OCI-LY7 (cell line): ENCODE measurements around the gene HDAC4. TPM values are rescaled to one million over a fixed set of nuclear protein-coding genes. Genes with fewer than 3 reads are reported as not detected.

Experiments
- BruUV-seq: library from RNA; stranded (reverse); fragments of 400-500 nt; replicated peaks from 2 replicates; lab custom pipeline; 2021; lab: Mats Ljungman, UMichigan
- CTCF ChIA-PET: fragments of 300-600 bp; sonication (Branson Sonifier 250); formaldehyde crosslinking; loops from one replicate; lab custom pipeline; 2022; ENCODE audit warnings: antibody characterized with exemption; ENCODE audit not compliant: unreplicated experiment; lab: Charles Lee
- POLR2A ChIA-PET: fragments of 300-600 bp; sonication (Branson Sonifier 250); formaldehyde crosslinking; loops from one replicate; lab custom pipeline; 2022; ENCODE audit warnings: antibody characterized with exemption; lab: Charles Lee
- DNase-seq: peaks from one replicate; pipeline ENCODE4 v3.0.0-alpha.2; 2015; ENCODE audit warnings: low spot score
- H2AFZ ChIP-seq: fragments of 200-600 bp; sonication (generic), shearing (Covaris generic); 2 replicates; pipeline ENCODE4 v1.6.1; 2014; ENCODE audit warnings: mild to moderate bottlenecking, antibody characterized with exemption, low read length, moderate library complexity
- H3K27ac ChIP-seq: fragments of 200-600 bp; sonication (generic); 2 replicates; pipeline ENCODE4 v1.5.1; 2014; ENCODE audit warnings: mixed run types, low read depth, mild to moderate bottlenecking, moderate library complexity, low read length, inconsistent platforms; ENCODE audit not compliant: poor library complexity, severe bottlenecking
- H3K36me3 ChIP-seq: fragments of 200-600 bp; sonication (generic); 2 replicates; pipeline ENCODE4 v1.6.1; 2014; ENCODE audit warnings: mild to moderate bottlenecking, antibody characterized with exemption, low read length, moderate library complexity, mixed read lengths; ENCODE audit not compliant: insufficient read depth
- H3K4me1 ChIP-seq: fragments of 200-600 bp; sonication (generic); 2 replicates; pipeline ENCODE4 v1.5.1; 2014; ENCODE audit warnings: mild to moderate bottlenecking, low read length; ENCODE audit not compliant: insufficient read depth, poor library complexity, severe bottlenecking
- H3K4me2 ChIP-seq: fragments of 200-600 bp; sonication (generic); 2 replicates; pipeline ENCODE4 v1.6.1; 2014; ENCODE audit warnings: mild to moderate bottlenecking, low read length
- H3K4me3 ChIP-seq: fragments of 200-600 bp; sonication (generic); 2 replicates; pipeline ENCODE4 v1.5.1; 2014; ENCODE audit warnings: mild to moderate bottlenecking, low read depth, low read length; ENCODE audit not compliant: poor library complexity, severe bottlenecking
- H3K79me2 ChIP-seq: fragments of 200-600 bp; sonication (generic); 2 replicates; pipeline ENCODE4 v1.6.1; 2016; ENCODE audit warnings: low read depth, mild to moderate bottlenecking, low read length, moderate library complexity, mixed read lengths; ENCODE audit not compliant: insufficient read depth
- H3K9me2 ChIP-seq: fragments of 200-600 bp; sonication (generic); 2 replicates; pipeline ENCODE4 v1.6.1; 2016; ENCODE audit warnings: mild to moderate bottlenecking, low read length, mixed read lengths; ENCODE audit not compliant: insufficient read depth
- H3K9me3 ChIP-seq: fragments of 200-600 bp; sonication (generic); 2 replicates; pipeline ENCODE4 v1.6.1; 2014; ENCODE audit warnings: mild to moderate bottlenecking, mixed run types, low read length, mixed read lengths
- H4K20me1 ChIP-seq: fragments of 200-600 bp; sonication (generic); 2 replicates; pipeline ENCODE4 v1.6.1; 2014; ENCODE audit warnings: mild to moderate bottlenecking, antibody characterized with exemption, low read length, moderate library complexity, mixed read lengths; ENCODE audit not compliant: insufficient read depth
- CTCF ChIP-seq: fragments of 200-600 bp; sonication (generic); conservative IDR thresholded peaks from 2 replicates; pipeline ENCODE4 v1.5.1; 2014; ENCODE audit warnings: mild to moderate bottlenecking, antibody characterized with exemption, low read length, moderate library complexity, mixed read lengths
- EZH2phosphoT487 ChIP-seq: fragments of 200-600 bp; sonication (generic); IDR thresholded peaks from 2 replicates; pipeline ENCODE4 v1.6.1; 2018; ENCODE audit warnings: low read depth, borderline replicate concordance, mild to moderate bottlenecking, mixed run types, antibody characterized with exemption, low read length, moderate library complexity, mixed read lengths
- intact Hi-C: fragments of 100-400 bp; cut with micrococcal nuclease; formaldehyde crosslinking; loops from one replicate; pipeline ENCODE4 v1.10.0; 2022; ENCODE audit not compliant: unreplicated experiment
- total RNA-seq, 2 experiments: library from RNA; depleted of rRNA in 1 of 2; stranded (reverse); fragments of >200 nt in 1 of 2; shearing (Covaris generic) in 1 of 2; gene quantifications; 2 replicates each; pipeline ENCODE4 v1.2.3, GENCODE V29; 2014 to 2022

HDAC4 gene
- total RNA-seq, 2 experiments from 2014 or later, result 10.2 to 20.6 TPM

GRCh38 chr2:239220981-239221396 is 179.8 kb downstream of the HDAC4 start:
- Histone ChIP-seq H3K9me3 (no peaks in the 10 kb centered on the region), H4K20me1 (no peaks in the 10 kb centered on the region; the same call in 1 of the 2 replicates), H3K4me2 (no peak overlapping the region), H3K4me3 (no peak overlapping the region), H3K27ac (no peak overlapping the region), H3K9me2 (no peaks in the 10 kb centered on the region), H3K36me3 (no peaks in the 10 kb centered on the region), H3K79me2 (no peaks in the 10 kb centered on the region), H3K4me1 (no peaks in the 10 kb centered on the region), H2AFZ (no peak overlapping the region)
- intact Hi-C loops, result no loop called here
- ChIA-PET CTCF (no interaction called here), POLR2A (no interaction called here)
- no peak for TF ChIP-seq CTCF
- TF ChIP-seq EZH2phosphoT487, result no peak
- no TSS peak for BruUV-seq
- no peak for DNase-seq

GRCh38 chr2:239220341-239220740 is 180.5 kb downstream of the HDAC4 start:
- TF ChIP-seq CTCF, result no peak
- no peak for TF ChIP-seq EZH2phosphoT487
- CTCF ChIA-PET, result no interaction called here
- no peak overlapping the region for H3K27ac ChIP-seq
- intact Hi-C loops, result no loop called here
- no peaks in the 10 kb centered on the region for H3K36me3 ChIP-seq
- H3K9me3 ChIP-seq, result no peaks in the 10 kb centered on the region
- no peak overlapping the region for H2AFZ ChIP-seq
- H3K79me2 ChIP-seq, result no peaks in the 10 kb centered on the region
- POLR2A ChIA-PET, result no interaction called here
- no TSS peak for BruUV-seq
- no peak overlapping the region for H3K4me2 ChIP-seq
- no peaks in the 10 kb centered on the region; the same call in 1 of the 2 replicates for H4K20me1 ChIP-seq
- H3K4me3 ChIP-seq, result no peak overlapping the region
- no peaks in the 10 kb centered on the region for H3K4me1 ChIP-seq
- DNase-seq, result no peak
- H3K9me2 ChIP-seq, result no peaks in the 10 kb centered on the region

- Histone ChIP-seq H3K9me3 (no peaks in the 10 kb centered on the region), H3K27ac (no peak overlapping the region), H3K4me1 (no peaks in the 10 kb centered on the region), H3K4me2 (no peak overlapping the region), H2AFZ (no peak overlapping the region), H3K4me3 (no peak overlapping the region), H3K79me2 (no peaks in the 10 kb centered on the region), H4K20me1 (no peaks in the 10 kb centered on the region; the same call in 1 of the 2 replicates), H3K9me2 (no peaks in the 10 kb centered on the region), H3K36me3 (no peaks in the 10 kb centered on the region)
- no TSS peak for BruUV-seq
- no peak for TF ChIP-seq EZH2phosphoT487
- TF ChIP-seq CTCF, result no peak
- intact Hi-C loops, result no loop called here
- DNase-seq, result no peak
- ChIA-PET CTCF (interaction anchor here (0.6 kb wide), 1 partner anchor 22 kb away, joined by 4 read pairs; no protein-coding TSS in a partner anchor), POLR2A (interaction anchor here (0.7 to 0.9 kb wide), 2 partner anchors 33 to 1397 kb away, joined by 3 read pairs; no protein-coding TSS in a partner anchor)
These were observed 184.1 kb downstream of the HDAC4 start for GRCh38 chr2:239216614-239217273.
